Inflammatory macrophage treated with lipopolysaccharide for 4 hours (primary cell): Measurements from ENCODE around the gene PATL2.
"Not testable (repeated sequence)": the region's sequence is repeated elsewhere in the genome, so short reads cannot be mapped to it uniquely, and the experiment has no call there.

Experiments
- DNase-seq: peaks from one replicate; pipeline ENCODE4 v3.0.0-alpha.2; 2020

PATL2 gene

DNA sequence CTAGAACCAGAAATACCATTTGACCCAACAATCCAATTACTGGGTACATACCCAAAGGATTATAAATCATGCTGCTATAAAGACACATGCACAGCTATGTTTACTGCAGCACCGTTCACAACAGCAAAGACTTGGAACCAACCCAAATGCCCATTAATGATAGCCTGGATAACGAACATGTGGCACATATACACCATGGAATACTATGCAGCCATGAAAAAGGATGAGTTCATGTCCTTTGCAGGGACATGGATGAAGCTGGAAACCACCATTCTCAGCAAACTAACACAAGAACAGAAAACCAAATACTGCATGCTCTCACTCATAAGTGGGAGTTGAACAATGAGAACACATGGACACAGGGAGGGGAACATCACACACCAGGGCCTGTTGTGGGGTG lies 21.8 kb downstream of the PATL2 start:
- not testable (repeated sequence) for DNase-seq

DNA sequence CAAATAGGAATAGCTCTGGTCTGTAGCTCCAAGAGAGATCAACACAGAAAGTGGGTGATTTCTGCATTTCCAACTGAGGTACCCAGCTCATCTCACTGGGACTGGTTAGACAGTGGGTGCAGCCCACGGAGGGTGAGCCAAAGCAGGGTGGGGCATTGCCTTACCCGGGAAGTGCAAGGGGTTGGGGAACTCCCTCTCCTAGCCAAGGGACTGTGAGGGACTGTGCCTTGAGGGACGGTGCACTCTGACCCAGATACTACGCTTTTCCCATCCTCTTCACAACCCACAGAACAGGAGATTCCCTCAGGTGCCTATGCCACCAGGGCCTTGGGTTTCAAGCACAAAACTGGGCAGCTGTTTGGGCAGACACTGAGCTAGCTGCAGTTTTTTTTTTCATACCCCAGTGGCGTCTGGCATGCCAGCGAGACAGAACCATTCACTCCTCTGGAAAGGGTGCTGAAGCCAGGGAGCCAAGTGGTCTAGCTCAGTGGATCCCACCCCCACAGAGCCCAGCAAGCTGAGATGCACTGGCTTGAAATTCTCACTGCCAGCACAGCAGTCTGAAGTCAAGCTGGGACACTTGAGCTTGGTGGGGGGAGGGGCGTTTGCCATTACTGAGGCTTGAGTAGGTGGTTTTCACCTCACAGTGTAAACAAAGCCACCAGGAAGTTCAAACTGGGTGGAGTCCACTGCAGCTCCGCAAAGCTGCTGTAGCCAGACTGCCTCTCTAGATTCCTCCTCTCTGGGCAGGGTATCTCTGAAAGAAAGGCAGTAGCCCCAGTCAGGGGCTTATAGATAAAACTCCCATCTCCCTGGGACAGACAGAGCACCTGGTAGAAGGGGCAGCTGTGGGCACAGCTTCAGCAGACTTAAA lies 28.1 kb downstream of the PATL2 start:
- DNase-seq = peak; percentile 61

DNA sequence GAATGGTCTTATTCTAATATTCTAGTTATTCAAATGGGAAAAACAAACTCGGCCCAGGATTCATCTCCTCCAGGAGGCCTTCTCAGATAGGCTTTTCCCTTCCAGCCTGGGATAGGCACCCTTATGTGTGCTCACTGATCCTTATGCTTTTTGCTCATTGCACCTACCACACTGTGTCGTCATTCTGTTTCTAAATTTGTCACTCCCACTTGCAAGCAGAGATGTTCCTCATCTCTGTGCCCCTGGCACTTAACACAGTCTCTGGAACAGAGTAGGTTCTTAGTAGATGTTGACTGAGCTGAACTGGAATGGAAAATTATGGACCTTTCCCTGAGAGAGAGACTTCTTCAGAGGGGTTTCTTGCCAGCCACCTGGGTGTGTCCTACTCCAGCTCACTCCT lies 28.9 kb downstream of the PATL2 start:
- peak; percentile 74 for DNase-seq

DNA sequence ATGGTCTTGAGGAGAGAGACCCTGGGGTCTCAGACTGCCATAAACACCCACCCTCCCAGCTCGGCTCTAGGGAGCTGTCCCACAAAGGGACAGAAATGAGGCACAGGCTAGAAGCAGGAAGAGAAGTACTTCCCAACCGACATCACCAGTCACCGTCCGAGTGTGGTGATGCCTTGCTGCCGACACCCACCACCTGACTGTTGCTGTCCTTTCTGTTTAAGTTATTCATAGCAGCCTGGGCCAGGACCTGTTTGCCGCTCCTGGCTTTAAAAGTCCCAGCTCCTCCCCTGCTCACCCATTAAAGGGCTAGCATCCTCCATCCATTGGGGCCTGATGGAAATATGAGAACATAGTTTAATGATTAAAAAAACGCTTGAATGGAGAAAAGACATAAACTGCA lies 34.4 kb downstream of the PATL2 start:
- DNase-seq = peak; percentile 45

DNA sequence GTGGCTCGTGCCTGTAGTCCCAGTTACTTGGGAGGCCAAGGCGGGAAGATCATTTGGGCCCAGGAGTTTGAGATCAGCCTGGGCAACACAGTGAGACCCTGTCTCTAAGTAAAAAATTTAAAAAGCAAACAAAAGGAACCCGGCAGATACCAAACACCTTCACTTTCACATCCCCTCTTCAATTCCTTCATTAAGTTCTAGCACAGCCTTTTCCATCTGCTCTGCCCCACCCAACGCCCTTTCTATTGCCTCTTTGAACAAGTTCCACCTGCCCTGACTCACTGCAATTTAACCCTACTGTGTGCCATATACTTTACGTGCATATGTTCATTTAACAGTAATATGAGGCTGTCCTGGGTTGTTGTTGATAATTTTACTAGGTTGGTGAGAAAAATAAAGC lies 35.2 kb downstream of the PATL2 start:
- DNase-seq = no peak

DNA sequence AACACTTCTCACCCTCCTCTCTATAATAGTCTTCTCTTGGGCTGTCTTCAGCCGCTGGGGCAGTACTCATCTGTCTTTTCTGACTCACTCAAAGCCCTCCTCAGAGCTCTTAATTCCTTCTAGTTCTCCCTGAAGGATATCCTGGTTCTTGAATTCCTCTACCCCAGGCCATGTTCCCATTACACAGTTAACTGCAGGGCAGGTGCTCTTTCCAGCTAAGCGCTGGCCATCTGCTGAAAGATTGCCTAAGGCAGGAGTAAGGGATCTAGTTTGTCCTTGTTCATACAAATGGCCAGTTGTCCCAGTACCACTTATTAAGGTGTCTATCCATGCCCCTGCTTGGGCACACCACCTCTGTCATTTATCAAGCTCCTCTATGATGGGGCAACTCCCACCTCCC lies 37.5 kb downstream of the PATL2 start:
- DNase-seq = no peak

DNA sequence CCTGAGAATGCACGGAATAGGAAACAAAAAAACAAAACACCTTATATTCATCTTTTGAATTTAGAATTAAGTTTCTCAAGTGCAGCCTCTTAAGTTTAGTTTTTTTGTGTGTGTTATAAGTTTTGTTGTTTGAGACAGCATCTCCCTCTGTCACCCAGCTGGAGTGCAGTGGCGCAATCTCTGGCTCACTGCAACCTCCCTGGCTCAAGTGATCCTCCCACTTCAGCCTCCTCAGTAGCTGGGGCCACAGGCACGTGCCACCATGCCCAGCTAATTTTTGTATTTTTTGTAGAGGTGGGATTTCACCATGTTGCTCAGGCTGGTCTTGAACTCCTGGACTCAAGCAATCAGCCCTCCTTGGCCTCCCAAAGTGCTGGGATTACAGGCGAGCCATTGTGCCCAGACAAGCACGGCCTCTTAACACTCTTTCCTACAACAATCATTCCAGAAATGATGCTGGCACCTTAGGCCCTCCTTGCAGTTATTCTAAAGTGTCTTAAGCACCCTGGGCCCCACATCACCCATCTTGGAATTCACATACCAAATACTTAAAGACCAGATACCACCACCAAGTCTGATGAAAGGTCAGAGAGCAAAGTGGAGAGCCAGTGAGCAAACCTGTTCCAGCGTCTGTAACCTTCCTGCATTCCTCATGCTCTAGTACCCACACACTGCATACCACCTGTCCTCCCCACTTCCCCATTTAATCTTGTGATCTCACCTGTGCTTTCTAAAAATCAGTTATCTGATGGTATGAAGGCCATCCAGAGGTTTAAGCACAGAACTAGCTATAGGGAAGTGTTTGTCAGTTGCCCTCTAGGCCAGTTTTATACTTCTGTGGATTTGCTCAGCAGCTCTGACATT lies 40.8 kb downstream of the PATL2 start:
- peak; percentile 13 for DNase-seq

DNA sequence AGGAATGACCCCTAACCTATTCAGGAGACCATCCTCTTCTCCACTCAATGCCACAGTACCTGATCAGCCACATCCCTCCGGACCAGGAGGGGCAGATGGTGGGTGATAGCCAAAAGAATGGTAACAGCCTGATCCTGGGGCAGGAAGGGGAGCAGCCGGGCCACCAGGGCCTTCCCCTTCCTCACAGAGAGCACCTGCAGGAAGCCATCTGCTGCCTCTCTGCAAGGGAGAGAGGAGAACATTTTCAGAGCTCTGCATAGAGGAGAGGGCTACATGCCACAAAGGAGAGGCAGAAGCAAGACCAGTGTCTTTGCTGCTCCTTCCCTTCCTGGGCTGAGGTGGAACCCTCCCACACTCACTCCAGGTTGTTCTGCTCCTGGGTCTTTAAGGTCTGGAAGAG lies 42.2 kb downstream of the PATL2 start:
- DNase-seq = no peak

DNA sequence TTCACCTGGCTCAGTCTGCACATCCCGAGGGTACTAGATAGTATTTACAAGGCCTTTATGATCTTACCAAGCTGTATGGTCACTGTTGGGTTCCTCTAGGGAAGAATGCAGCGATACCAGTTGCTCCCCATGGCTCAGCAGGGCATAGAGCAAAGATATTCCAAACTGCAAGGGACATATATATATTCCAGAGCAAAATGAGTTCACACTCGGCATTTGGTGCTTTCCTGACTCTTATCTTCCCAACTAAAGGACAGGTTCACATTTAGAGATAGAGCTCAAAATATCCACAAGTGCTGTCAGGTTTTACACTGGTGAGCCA lies 44.1 kb downstream of the PATL2 start:
- no peak for DNase-seq

DNA sequence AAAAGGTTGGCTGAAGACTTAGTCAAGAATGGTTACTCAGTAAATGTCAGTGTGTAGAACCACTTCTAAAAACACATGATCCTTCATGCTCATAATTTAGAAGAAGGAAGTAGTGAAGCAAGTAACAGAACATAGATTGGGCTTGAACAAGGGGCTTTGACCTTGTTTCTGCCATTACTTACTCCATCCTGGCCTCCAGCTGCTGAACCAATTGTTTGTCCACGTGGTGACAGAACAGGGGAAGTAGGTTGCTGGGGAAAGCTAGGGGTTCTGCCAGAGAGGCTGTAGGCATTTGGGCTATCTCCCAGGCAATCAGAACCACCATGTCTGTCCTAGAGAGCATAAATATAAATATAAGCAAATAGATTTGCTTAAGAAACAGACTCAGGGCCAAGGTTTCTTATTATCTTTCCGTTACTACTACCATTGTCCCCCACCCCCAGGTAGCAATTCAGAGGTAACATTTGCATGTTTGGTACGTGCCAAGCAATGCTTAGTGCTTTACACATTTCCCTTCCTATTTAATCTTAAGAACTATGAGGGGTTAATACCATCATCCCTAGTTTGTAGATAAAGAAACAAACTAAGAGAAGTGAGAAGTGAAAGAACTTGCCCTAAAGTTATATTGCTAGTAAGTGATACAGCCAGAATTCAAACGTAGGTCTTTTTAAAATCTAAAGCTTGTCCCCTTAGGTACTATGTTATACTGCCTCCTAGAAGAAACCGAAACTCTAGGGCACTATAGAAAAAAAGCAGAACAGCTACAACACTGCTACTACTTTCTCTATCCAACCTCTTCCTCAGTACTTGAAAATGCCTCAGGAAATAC lies 44.7 kb downstream of the PATL2 start:
- DNase-seq = peak; percentile 61

DNA sequence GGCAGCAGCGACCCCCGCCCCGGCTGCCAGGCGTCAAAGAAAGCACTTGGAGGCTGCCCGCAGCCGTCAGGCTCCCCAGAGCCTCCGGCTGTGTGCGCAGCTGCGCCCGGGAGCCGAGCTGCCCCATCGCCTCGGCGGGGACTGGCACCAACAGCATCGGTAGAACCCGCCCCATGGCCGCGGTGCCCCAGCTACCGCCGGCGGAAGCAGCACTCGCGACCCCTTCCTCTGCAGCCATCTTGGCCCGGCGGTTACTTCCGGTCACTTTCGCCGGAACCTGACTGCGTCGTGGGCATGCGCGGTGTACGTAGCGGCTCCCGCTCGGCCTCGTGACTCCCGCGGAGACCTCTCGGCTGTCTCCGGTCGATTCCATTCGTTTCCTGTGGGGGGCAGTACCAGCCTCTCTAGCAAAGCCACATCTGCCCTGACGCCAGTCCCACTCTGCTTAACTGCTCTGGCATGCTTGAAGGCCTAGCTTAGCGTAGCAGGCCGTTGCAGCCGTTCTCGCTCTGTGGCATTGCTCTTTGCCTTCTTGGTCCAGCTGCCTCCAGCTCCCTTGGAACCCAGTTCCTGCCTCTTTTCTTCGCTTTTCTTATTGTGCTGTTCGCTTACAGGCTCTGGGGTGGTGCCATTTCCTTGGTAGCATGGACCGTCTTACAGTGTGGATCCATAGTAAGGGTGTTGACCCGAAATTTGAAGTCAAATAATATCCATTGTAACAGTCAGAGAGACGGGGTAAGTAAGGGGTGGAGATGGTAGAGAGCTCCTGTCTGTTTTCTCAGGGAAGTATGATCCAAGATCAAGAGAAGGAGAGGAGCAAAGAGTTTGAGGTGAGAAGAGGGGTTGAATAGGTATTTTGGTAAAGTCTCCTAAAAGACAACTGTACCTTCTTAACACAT lies 47.5 kb downstream of the PATL2 start, which contains the start of gene SPG11:
Gene SPG11, minus strand, starts transcription at position 253 of the 899 bp plus-strand sequence. Its CDS starts 15 bp downstream, at position 238.
- DNase-seq = peak; percentile 99

DNA sequence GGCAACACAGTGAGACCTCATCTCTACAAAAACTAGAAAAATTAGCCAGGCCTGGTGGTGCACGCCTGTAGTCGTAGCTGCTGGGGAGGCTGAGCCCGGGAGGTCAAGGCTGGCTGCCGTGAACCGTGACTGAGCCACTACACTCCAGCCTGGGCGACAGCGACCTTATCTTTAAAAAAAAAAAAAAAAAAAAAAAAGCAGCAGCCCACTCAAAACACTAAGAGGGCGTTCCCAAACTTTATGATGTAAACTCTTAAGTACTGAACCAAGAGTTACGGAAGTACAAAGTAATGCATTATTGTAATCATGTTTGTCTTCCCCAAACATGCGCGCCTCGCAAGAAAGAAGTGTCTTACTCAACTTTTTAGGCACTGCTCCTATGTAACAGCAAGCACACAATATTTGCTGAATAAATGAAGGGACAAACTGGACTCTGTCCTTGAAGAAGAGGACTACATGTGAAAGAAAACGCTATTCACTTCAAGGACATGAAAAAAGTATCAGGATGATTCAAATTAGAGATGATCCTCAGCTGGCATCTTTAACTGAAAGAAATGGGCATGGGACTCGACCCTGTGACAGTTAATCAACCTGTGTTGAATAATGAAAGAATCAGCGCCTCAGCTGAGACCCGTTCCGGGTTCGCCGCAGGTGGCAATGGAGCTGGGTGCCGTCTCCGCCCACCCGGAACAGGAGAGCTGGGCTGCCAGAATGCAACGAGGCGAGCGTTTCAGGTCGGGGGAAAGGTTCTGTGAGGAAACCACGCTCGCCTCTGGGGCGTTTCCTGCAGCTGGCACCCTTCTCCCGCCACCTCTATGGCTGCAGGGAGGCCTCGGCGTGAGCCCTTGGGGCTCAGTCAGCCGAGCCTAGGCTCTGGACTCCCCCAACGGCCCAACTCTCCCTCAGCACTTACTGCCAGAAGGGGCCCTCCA lies 48.4 kb downstream of the PATL2 start:
- DNase-seq = peak; percentile 96

DNA sequence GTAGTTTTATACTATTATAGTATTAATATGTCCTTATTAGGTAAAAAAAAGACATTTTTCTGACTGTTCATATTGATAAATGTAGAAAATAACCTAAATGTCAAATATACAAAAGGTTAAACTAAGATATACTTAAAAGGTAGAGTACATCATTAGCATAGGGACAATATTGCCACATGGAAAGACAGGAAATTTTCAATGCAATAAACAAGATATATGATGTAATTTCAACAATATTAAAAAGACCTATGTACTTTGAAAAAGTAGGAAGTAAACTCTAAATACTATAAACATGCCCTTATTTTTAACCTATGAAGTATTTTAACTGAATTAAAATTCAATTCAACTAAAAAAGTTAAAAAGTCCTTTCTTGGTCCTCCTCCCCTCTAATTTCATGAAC lies 49.5 kb downstream of the PATL2 start:
- peak; percentile 56 for DNase-seq

DNA sequence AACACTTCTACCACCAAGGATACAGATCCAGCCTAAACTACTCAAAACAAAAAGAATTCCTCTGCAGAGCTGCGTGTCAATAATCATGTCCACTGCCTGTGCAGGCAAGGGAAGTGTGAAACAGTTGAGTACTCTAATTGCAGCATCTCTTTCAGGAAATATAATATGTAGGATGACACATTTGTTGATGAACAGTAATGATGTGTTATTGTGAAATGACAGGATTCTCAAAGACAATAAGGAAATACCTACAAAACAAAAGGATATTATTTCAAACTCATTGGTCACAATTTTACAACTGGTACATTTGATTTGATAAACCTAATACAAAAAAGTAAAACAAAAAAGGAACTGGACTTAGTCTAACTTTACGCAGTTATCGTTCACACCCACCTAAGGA lies 52.1 kb downstream of the PATL2 start:
- DNase-seq = peak; percentile 81

DNA sequence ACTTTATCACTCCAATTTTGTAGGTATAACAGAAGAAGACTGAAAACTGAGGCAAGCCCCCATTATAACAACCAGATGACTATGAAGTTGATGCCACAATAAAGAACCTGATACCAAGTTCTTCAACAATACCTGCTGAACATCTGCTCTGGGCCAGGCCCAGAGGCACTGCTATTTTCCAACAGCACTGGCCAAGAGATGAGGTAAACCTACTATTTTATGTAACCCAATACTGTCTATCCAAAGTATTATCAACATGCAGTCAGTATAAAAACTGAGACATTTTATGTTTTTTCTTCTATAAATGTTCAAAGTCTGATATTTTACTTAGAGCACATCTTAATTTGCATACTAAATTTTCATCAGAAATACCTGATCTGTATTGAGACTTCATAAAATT lies 53.7 kb downstream of the PATL2 start:
- DNase-seq = no peak

DNA sequence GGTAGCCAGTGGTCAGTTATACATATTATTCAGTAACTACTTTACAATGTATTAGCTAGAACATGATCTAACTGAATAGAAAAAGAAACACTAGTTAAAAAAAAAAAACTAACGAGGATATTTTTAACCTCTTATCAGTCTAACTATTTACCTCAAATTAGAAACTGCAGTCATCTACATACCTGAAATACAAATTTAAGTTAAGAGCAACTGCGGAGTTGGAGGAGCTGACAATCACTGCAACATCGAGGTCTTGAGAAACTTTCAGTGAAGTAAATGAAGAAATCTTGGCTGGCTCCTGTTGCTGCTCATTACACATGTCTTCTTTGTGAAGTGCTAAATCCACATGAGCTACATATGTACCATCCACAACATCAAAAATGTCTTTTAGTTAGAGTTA lies 54.2 kb downstream of the PATL2 start:
- no peak for DNase-seq

DNA sequence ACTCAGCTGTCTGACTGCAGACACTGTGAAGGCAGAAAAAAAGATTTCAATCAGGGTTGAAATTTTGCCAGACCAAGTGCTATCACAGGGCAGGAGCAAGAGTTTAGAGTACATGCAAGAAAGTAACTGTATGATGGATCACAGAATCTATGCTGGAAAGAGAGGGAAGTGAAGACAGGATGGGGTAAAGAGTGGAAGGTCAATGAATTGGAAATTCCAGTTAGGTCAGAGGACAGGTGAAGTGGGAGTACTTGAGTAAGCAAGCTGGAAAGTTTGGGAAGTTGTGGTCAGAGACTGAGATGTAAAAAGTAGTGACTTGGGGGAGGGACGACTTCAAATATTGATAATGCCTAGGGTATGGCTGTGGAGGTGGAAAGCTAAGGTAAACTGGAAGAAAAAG lies 54.8 kb downstream of the PATL2 start:
- peak; percentile 57 for DNase-seq

DNA sequence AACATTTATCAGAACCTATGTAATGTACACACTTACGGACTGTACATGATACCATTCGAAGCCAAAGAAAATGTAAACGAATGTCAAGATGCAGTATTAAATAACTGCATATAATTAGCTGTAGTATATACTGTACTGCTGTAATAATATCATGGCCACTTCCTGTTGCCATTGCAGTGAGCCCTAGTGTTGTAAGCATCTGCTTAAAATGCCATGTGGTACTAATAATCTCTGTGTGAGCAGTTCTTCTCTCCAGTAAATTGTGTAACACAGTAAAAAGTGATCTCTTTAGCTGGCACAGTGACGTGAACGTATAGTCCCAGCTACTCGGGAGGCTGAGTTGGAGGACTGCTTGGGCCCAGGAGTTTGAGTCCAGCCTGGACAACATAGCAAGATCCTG lies 56.3 kb downstream of the PATL2 start:
- DNase-seq = peak; percentile 61

DNA sequence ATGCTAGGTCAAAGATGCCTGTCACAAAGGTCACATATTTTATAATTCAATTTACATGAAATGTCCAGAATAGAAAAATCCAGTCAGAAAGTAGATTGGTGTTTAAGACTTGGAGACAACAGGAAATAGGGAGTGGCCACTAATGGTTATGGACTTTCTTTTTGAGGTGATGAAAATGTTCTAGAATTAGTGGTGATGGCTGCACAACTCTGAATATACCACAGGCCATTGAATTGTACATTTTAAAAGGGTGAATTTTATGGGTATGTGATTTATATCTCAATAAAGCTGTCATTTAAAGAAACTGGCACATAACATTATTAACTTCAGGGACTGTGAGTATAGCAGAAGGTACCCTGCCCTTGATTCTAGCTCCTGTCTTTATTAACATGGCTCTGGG lies 63.5 kb downstream of the PATL2 start:
- no peak for DNase-seq

DNA sequence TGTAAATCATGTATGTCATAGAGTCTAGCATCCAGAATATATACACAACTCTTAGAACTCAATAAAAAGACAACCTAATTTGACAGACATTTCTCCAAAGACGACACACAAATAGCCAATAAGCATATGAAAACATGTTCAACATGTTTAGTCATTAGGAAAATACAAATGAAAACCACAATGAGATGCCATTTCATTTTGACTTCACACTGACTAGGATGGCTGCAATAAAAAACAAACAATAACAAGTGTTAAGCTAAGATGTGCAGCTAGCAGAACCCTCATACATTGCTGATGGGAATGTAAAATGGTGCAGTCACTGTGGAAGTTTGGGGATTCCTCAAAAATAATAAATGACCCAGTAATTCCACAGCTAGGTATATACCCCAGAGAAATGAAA lies 64.1 kb downstream of the PATL2 start:
- DNase-seq = no peak

DNA sequence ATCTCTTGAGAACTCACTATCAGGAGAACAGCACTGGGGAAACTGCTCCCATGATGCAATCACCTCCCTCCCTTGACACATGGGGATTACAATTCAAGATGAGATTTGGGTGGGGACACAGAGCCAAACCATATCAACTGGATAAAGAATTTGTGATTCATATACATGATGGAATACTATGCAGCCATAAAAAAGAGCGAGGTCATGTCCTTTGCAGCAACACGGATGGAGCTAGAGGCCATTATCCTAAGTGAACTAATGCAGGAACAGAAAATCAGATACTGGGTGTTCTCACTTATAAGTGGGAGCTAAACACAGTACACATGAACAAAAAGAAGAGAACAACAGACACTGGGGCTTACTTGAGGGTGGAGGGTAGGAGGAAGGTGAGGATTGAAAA lies 64.7 kb downstream of the PATL2 start:
- DNase-seq = no peak
